Caco-2 (cell line): Measurements from ENCODE around the gene CADPS. TPM values are rescaled to one million over a fixed set of nuclear protein-coding genes. Genes with fewer than 3 reads are reported as not detected.

Experiments
- BruUV-seq: library from RNA; stranded (reverse); fragments of 400-500 nt; replicated peaks from 2 replicates; lab custom pipeline; 2021; lab: Mats Ljungman, UMichigan
- CTCF ChIA-PET: fragments of 300-600 bp; sonication (Branson Sonifier 250); formaldehyde crosslinking; loops from one replicate; lab custom pipeline; 2022; ENCODE audit warnings: antibody characterized with exemption; lab: Charles Lee
- POLR2A ChIA-PET: fragments of 300-600 bp; sonication (Branson Sonifier 250); formaldehyde crosslinking; loops from one replicate; lab custom pipeline; 2022; ENCODE audit warnings: antibody characterized with exemption; lab: Charles Lee
- DNase-seq, 2 experiments: peaks; one replicate each; pipeline versions ENCODE4 v3.0.0 to v3.0.0-alpha.2; 2020 to 2022
- H3K27me3 ChIP-seq: replicated peaks from 2 replicates; pipeline ENCODE4 v1.6.0; 2011; ENCODE audit warnings: low read length; ENCODE audit not compliant: control insufficient read depth, insufficient read depth
- H3K36me3 ChIP-seq: 2 replicates; pipeline ENCODE4 v1.5.1; 2011; ENCODE audit warnings: low read length; ENCODE audit not compliant: control insufficient read depth, insufficient read depth
- H3K4me1 ChIP-seq: fragments of 250-450 bp; sonication (Bioruptor Pico); 2 replicates; pipeline ENCODE4 v1.5.1; 2020; ENCODE audit warnings: mild to moderate bottlenecking
- H3K4me3 ChIP-seq: 2 replicates; pipeline ENCODE4 v1.5.1; 2011; ENCODE audit warnings: low read depth, mild to moderate bottlenecking, control low read depth, low read length
- H3K9me3 ChIP-seq: fragments of 250-450 bp; sonication (Bioruptor Pico); 2 replicates; pipeline ENCODE4 v1.5.1; 2020; ENCODE audit warnings: mild to moderate bottlenecking, moderate library complexity
- H3K27ac Mint-ChIP-seq: one replicate; pipeline ENCODE4 v1.8.0; 2022; ENCODE audit warnings: mixed read lengths; ENCODE audit not compliant: unreplicated experiment
- H3K27me3 Mint-ChIP-seq: one replicate; pipeline ENCODE4 v1.8.0; 2022; ENCODE audit warnings: mixed read lengths; ENCODE audit not compliant: insufficient read depth, unreplicated experiment
- H3K36me3 Mint-ChIP-seq: one replicate; pipeline ENCODE4 v1.8.0; 2022; ENCODE audit warnings: mild to moderate bottlenecking, mixed read lengths; ENCODE audit not compliant: insufficient read depth, unreplicated experiment
- H3K4me1 Mint-ChIP-seq: one replicate; pipeline ENCODE4 v1.8.0; 2022; ENCODE audit warnings: low read depth, mixed read lengths; ENCODE audit not compliant: unreplicated experiment
- H3K4me3 Mint-ChIP-seq: one replicate; pipeline ENCODE4 v1.8.0; 2022; ENCODE audit warnings: mild to moderate bottlenecking, moderate library complexity, mixed read lengths; ENCODE audit not compliant: unreplicated experiment
- H3K9me3 Mint-ChIP-seq: one replicate; pipeline ENCODE4 v1.8.0; 2022; ENCODE audit warnings: mixed read lengths; ENCODE audit not compliant: unreplicated experiment
- intact Hi-C: fragments of 100-400 bp; cut with micrococcal nuclease; formaldehyde crosslinking; loops from one replicate; pipeline ENCODE4 v1.10.0; 2022; ENCODE audit not compliant: unreplicated experiment
- total RNA-seq: library from RNA; stranded (reverse); gene quantifications from 2 replicates; pipeline ENCODE4 v1.2.3, GENCODE V29; 2022
- TF ChIP-seq, protein P1 (sequence below), 2 experiments: fragments of 200-600 bp in 1 of 2; IDR thresholded peaks; 1 replicate in 1 of 2; 2 replicates in 1 of 2; pipeline versions ENCODE4 v1.5.1 to v1.8.0; 2011 to 2022; ENCODE audit warnings: antibody characterized with exemption in 1 of 2, control low read depth in 1 of 2, inconsistent platforms in 1 of 2, low read depth in 1 of 2, low read length in 1 of 2, mild to moderate bottlenecking in 1 of 2, moderate library complexity in 1 of 2; ENCODE audit not compliant: insufficient read depth in 1 of 2, severe bottlenecking in 1 of 2, unreplicated experiment in 1 of 2

CADPS gene
- total RNA-seq, 1 experiment from 2014 or later: not detected

- H3K27me3 Mint-ChIP-seq: peaks cover 27% of the 10 kb centered on the region
- Histone ChIP-seq H3K4me1 (no peaks in the 10 kb centered on the region), H3K4me3 (no peak overlapping the region), H3K36me3 (no peaks in the 10 kb centered on the region), H3K27me3 (peaks cover 3% of the 10 kb centered on the region), H3K9me3 (no peaks in the 10 kb centered on the region)
- no peak overlapping the region for H3K27ac Mint-ChIP-seq
- DNase-seq: no peak
- H3K4me1 Mint-ChIP-seq: no peaks in the 10 kb centered on the region
- TF ChIP-seq, protein P1, sequence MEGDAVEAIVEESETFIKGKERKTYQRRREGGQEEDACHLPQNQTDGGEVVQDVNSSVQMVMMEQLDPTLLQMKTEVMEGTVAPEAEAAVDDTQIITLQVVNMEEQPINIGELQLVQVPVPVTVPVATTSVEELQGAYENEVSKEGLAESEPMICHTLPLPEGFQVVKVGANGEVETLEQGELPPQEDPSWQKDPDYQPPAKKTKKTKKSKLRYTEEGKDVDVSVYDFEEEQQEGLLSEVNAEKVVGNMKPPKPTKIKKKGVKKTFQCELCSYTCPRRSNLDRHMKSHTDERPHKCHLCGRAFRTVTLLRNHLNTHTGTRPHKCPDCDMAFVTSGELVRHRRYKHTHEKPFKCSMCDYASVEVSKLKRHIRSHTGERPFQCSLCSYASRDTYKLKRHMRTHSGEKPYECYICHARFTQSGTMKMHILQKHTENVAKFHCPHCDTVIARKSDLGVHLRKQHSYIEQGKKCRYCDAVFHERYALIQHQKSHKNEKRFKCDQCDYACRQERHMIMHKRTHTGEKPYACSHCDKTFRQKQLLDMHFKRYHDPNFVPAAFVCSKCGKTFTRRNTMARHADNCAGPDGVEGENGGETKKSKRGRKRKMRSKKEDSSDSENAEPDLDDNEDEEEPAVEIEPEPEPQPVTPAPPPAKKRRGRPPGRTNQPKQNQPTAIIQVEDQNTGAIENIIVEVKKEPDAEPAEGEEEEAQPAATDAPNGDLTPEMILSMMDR (IDR thresholded peaks at IDR 0.05; ENCODE audit: insufficient read depth in 1 of 2, low read depth in 1 of 2, low read length in 1 of 2, severe bottlenecking in 1 of 2, unreplicated experiment in 1 of 2): no peak
- no TSS peak for BruUV-seq
- intact Hi-C loops: no loop called here
- H3K36me3 Mint-ChIP-seq: no peaks in the 10 kb centered on the region
- no peaks in the 10 kb centered on the region for H3K9me3 Mint-ChIP-seq
- no peak overlapping the region for H3K4me3 Mint-ChIP-seq
- POLR2A ChIA-PET: no interaction called here
- CTCF ChIA-PET: no interaction called here
Observed at GRCh38 chr3:62375655-62376453, 499.4 kb downstream of the CADPS start.

DNA sequence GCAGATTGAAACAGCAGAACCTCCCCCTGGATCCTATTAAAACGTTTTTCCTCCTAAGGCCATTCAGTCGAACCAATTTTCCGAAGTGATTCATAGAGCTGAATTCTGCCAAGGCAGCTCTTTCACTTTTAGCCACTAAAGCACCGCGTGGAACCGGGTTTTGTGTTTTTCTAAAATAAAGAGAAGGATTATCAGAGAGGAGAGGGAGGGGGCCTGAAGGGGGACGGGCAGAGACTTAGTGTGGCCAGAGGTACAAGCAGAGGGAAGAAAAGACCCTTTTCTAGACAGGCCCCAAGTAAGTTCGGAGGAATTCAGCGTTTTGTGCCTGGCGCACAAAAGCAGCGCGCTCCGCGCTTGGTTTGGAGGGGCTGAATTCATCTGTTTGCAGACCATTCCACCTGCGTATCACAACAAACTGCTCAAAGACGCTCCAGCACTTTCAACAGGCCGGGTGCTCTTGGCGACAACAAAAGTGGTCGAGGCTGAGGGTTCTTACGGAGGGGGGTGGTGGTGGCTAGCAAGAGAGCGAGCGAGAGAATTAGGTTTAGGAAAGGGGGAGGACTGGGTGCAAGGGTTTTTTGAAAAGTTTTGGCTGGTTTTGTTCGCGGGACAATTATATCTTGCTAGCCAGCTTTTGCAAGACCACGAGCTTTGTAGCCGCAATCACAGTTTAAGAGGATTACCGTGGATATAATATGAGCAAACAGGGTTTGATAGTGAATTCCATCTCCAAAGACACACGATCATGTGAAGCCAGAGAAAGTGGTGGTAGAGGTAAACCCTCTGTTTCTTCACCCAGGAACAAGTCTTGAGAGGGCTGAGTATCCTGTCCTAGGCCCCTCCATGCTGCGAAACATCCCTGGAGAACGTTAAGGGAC lies 500.6 kb downstream of the CADPS start:
- Histone ChIP-seq H3K4me1 (no peaks in the 10 kb centered on the region), H3K4me3 (no peak overlapping the region), H3K9me3 (no peaks in the 10 kb centered on the region), H3K36me3 (no peaks in the 10 kb centered on the region), H3K27me3 (peaks cover 3% of the 10 kb centered on the region)
- intact Hi-C loops: no loop called here
- H3K27ac Mint-ChIP-seq: no peak overlapping the region
- BruUV-seq: no TSS peak
- H3K27me3 Mint-ChIP-seq: peaks cover 18% of the 10 kb centered on the region
- ChIA-PET POLR2A (no interaction called here), CTCF (no interaction called here)
- DNase-seq: no peak
- H3K9me3 Mint-ChIP-seq: no peaks in the 10 kb centered on the region
- H3K4me1 Mint-ChIP-seq: no peaks in the 10 kb centered on the region
- H3K4me3 Mint-ChIP-seq: no peak overlapping the region
- no peaks in the 10 kb centered on the region for H3K36me3 Mint-ChIP-seq
- TF ChIP-seq, protein P1 (IDR thresholded peaks at IDR 0.05; ENCODE audit: insufficient read depth in 1 of 2, low read depth in 1 of 2, low read length in 1 of 2, severe bottlenecking in 1 of 2, unreplicated experiment in 1 of 2): no peak

GRCh38 chr3:62373714-62374333 lies 501.4 kb downstream of the CADPS start:
- intact Hi-C loops: no loop called here
- Mint-ChIP-seq H3K4me3 (no peak overlapping the region), H3K36me3 (no peaks in the 10 kb centered on the region), H3K27ac (no peak overlapping the region), H3K9me3 (no peaks in the 10 kb centered on the region), H3K27me3 (peaks cover 18% of the 10 kb centered on the region), H3K4me1 (no peaks in the 10 kb centered on the region)
- Histone ChIP-seq H3K4me3 (no peak overlapping the region), H3K4me1 (no peaks in the 10 kb centered on the region), H3K9me3 (no peaks in the 10 kb centered on the region), H3K27me3 (no peaks in the 10 kb centered on the region; the same call in 1 of the 2 replicates), H3K36me3 (no peaks in the 10 kb centered on the region)
- no TSS peak for BruUV-seq
- ChIA-PET POLR2A (no interaction called here), CTCF (no interaction called here)
- TF ChIP-seq, protein P1 (IDR thresholded peaks at IDR 0.05; ENCODE audit: insufficient read depth in 1 of 2, low read depth in 1 of 2, low read length in 1 of 2, severe bottlenecking in 1 of 2, unreplicated experiment in 1 of 2): no peak
- no peak for DNase-seq
